Activated CD8-positive, alpha-beta memory T cell treated with anti-CD3 and anti-CD28 coated beads, Interleukin-2, amount 50 U/mL, for 24 hours (primary cell): ENCODE measurements around the gene JAKMIP2.
"Not testable (repeated sequence)": the region's sequence is repeated elsewhere in the genome, so short reads cannot be mapped to it uniquely, and the experiment has no call there.

Experiments
- DNase-seq: peaks from one replicate; pipeline ENCODE4 v3.0.0-alpha.2; 2020; ENCODE audit errors: extremely low read depth

The JAKMIP2 gene

GRCh38 chr5:147658293-147658932 lies 124.1 kb downstream of the JAKMIP2 start:
- no peak for DNase-seq

- no peak for DNase-seq
Observed at GRCh38 chr5:147648597-147648996, 133.9 kb downstream of the JAKMIP2 start.

- no peak for DNase-seq
Observed at GRCh38 chr5:147645197-147645596, 137.3 kb downstream of the JAKMIP2 start.

- DNase-seq, result no peak
Observed at GRCh38 chr5:147644460-147644859, 138.1 kb downstream of the JAKMIP2 start.

GRCh38 chr5:147643142-147643541 lies 139.4 kb downstream of the JAKMIP2 start:
- no peak for DNase-seq

- DNase-seq, result no peak
Observed at GRCh38 chr5:147642666-147643065, 139.9 kb downstream of the JAKMIP2 start.

GRCh38 chr5:147639321-147639720 lies 143.2 kb downstream of the JAKMIP2 start:
- DNase-seq, result no peak

GRCh38 chr5:147636729-147636984 lies 145.9 kb downstream of the JAKMIP2 start:
- no peak for DNase-seq

GRCh38 chr5:147635882-147636728 lies 146.4 kb downstream of the JAKMIP2 start:
- no peak for DNase-seq

GRCh38 chr5:147635439-147635838 lies 147.1 kb downstream of the JAKMIP2 start:
- not testable (repeated sequence) for DNase-seq

GRCh38 chr5:147633173-147633572 lies 149.4 kb downstream of the JAKMIP2 start:
- no peak for DNase-seq

GRCh38 chr5:147631428-147632003 lies 151.0 kb downstream of the JAKMIP2 start:
- no peak for DNase-seq

GRCh38 chr5:147629196-147629595 lies 153.3 kb downstream of the JAKMIP2 start:
- no peak for DNase-seq

GRCh38 chr5:147628058-147628895 lies 154.3 kb downstream of the JAKMIP2 start:
- DNase-seq, result peak; percentile 7

GRCh38 chr5:147626464-147626863 lies 156.1 kb downstream of the JAKMIP2 start:
- DNase-seq, result no peak

- DNase-seq, result no peak
Observed at GRCh38 chr5:147621016-147621415, 161.5 kb downstream of the JAKMIP2 start.

- DNase-seq, result no peak
Observed at GRCh38 chr5:147619281-147619878, 163.1 kb downstream of the JAKMIP2 start.

GRCh38 chr5:147617711-147618350 lies 164.7 kb downstream of the JAKMIP2 start:
- no peak for DNase-seq

GRCh38 chr5:147617191-147617606 lies 165.3 kb downstream of the JAKMIP2 start:
- DNase-seq, result no peak

GRCh38 chr5:147616421-147616820 lies 166.1 kb downstream of the JAKMIP2 start:
- no peak for DNase-seq

- DNase-seq, result no peak
Observed at GRCh38 chr5:147613359-147613758, 169.2 kb downstream of the JAKMIP2 start.
